Naive thymus-derived CD8-positive, alpha-beta T cell (primary cell): ENCODE results near the gene NEK2. TPM values are rescaled to one million over a fixed set of nuclear protein-coding genes. Genes with fewer than 3 reads are reported as not detected.
A peak's percentile ranks its signal among the peaks of the same experiment; 100 is the strongest.
"Not testable (repeated sequence)": the region's sequence is repeated elsewhere in the genome, so short reads cannot be mapped to it uniquely, and the experiment has no call there.

ENCODE experiments used
- ATAC-seq, 2 donors: fragments of 150-1000 bp; cut with Tn5 transposase in 1 of 2; sonication (Bioruptor Pico), chemical (Tn5 transposase) in 1 of 2; 1 replicate in 1 of 2; 2 replicates in 1 of 2; pipeline ENCODE4 v1.10.0; 2021; ENCODE audit warnings: mild to moderate bottlenecking in 2 of 2, moderate library complexity in 2 of 2
- POLR2A ChIA-PET: fragments of 350-600 bp; sonication (Branson Sonifier 250); formaldehyde crosslinking; loops from one replicate; lab custom pipeline; 2021; ENCODE audit warnings: antibody characterized with exemption; lab: Charles Lee
- DNase-seq, 10 donors: peaks; one replicate each; pipeline versions ENCODE4 v3.0.0 to v3.0.0-alpha.2; 2020 to 2022
- H3K27ac Mint-ChIP-seq, 10 donors: one replicate each; pipeline ENCODE4 v1.8.0; 2020 to 2022; ENCODE audit warnings: mild to moderate bottlenecking in 10 of 10, mixed read lengths in 10 of 10, moderate library complexity in 4 of 10, inconsistent platforms in 1 of 10
- H3K27me3 Mint-ChIP-seq, 5 donors: one replicate each; pipeline ENCODE4 v1.8.0; 2021 to 2022; ENCODE audit warnings: mixed read lengths in 5 of 5
- H3K36me3 Mint-ChIP-seq, 3 donors: one replicate each; pipeline ENCODE4 v1.8.0; 2020 to 2022; ENCODE audit warnings: mixed read lengths in 3 of 3, mild to moderate bottlenecking in 2 of 3, inconsistent platforms in 1 of 3
- H3K4me1 Mint-ChIP-seq, 4 donors: one replicate each; pipeline ENCODE4 v1.8.0; 2021 to 2022; ENCODE audit warnings: mixed read lengths in 4 of 4
- H3K4me3 Mint-ChIP-seq, 10 donors: one replicate each; pipeline ENCODE4 v1.8.0; 2020 to 2022; ENCODE audit warnings: mild to moderate bottlenecking in 10 of 10, mixed read lengths in 10 of 10, moderate library complexity in 6 of 10, inconsistent platforms in 1 of 10
- H3K9me3 Mint-ChIP-seq, 9 donors: one replicate each; pipeline ENCODE4 v1.8.0; 2020 to 2022; ENCODE audit warnings: mixed read lengths in 9 of 9, mild to moderate bottlenecking in 3 of 9, inconsistent platforms in 1 of 9, moderate library complexity in 1 of 9
- polyA plus RNA-seq, 3 donors: library from polyadenylated mRNA; unstranded; fragments of 300-500 nt; fragmentation: Illumina TruSeq; gene quantifications; one replicate each; pipeline ENCODE4 v1.2.3, GENCODE V29; 2021
- total RNA-seq, 8 experiments: library from RNA in 2 of 8; stranded (reverse) in 2 of 8; gene quantifications; one replicate each; pipeline ENCODE4 v1.2.3 and lab custom pipeline; 2021 to 2026

Gene NEK2
- total and polyA plus RNA-seq, 5 experiments from 2014 or later, result 0.16 to 0.60 TPM; not detected in 3

GRCh38 chr1:211644653-211645052 is 30.8 kb downstream of the NEK2 start:
- H3K9me3 Mint-ChIP-seq, result no peaks in the 10 kb centered on the region
- POLR2A ChIA-PET, result no interaction called here
- H3K27ac Mint-ChIP-seq, result no peak overlapping the region

DNA sequence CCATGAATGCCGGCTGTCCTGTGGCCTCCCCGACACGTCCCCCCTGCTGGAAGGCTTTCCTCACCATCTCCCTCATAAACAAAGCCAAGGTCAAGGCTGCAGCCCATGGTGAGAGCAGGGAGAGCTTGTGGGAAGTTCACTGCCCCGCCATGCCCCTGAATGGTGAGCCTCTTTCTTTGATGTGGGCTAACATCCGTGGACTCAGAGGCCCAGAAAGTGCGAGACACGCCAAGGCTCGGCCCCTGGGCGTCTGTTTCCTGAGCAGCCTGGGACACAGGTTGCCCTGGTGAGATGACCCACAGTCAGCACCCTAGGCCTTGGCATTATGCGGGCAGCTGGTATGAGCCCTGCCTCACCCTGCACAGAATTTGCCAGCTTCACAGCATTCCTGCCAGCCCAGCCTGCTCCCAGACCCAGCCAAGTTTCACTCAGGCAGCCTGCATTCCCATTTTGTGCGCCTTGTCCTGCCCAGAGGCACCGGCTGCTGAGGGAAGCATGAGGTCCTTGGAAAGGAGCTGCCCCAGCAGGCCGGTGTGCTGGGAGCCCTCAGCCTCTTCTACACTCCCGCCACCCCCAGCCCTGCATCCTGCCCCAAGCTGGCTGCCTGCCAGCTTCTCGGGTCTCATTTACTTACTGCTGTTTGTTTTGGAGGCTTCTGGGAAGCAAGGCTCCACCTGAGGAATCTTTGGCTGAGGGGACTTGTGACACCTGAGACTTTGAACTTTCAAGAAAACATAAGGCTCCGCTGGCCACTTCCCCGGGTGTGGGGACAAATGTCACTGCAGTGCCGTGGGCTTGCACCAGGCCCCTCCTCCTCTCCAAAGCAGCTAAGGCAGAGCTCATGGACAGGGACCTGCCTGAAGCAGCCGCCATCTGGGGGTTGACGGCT is 31.9 kb downstream of the NEK2 start:
- H3K27ac Mint-ChIP-seq, result peak overlapping the region in 5 of 10 donors; percentile 5 to 89 (median 69)
- POLR2A ChIA-PET, result interaction anchor here (1.3 kb wide), 1 partner anchor 64 kb away, joined by 3 read pairs; the partner anchor contains the start of gene SLC30A1
- ATAC-seq (peak; percentile 61 to 64), DNase-seq (peak in 5 of 10 donors; percentile 18 to 41 (median 34))
- no peaks in the 10 kb centered on the region for H3K36me3 Mint-ChIP-seq
- peaks cover 7 to 17% (median 13%) of the 10 kb centered on the region in 4 donors for H3K4me1 Mint-ChIP-seq
- H3K4me3 Mint-ChIP-seq, result peak overlapping the region in 9 of 10 donors; percentile 18 to 65 (median 56)
- H3K9me3 Mint-ChIP-seq, result no peaks in the 10 kb centered on the region
- H3K27me3 Mint-ChIP-seq, result peaks cover 0 to 2% (median 0%) of the 10 kb centered on the region in 5 donors

More at GRCh38 chr1:211644653-211645052, 30.8 kb downstream of the NEK2 start:
- H3K4me1 Mint-ChIP-seq, result peaks cover 7 to 17% (median 13%) of the 10 kb centered on the region in 4 donors
- no peaks in the 10 kb centered on the region for H3K36me3 Mint-ChIP-seq
- peaks cover 0 to 2% (median 0%) of the 10 kb centered on the region in 5 donors for H3K27me3 Mint-ChIP-seq
- DNase-seq, result no peak
- H3K4me3 Mint-ChIP-seq, result no peak overlapping the region
- no peak for ATAC-seq

DNA sequence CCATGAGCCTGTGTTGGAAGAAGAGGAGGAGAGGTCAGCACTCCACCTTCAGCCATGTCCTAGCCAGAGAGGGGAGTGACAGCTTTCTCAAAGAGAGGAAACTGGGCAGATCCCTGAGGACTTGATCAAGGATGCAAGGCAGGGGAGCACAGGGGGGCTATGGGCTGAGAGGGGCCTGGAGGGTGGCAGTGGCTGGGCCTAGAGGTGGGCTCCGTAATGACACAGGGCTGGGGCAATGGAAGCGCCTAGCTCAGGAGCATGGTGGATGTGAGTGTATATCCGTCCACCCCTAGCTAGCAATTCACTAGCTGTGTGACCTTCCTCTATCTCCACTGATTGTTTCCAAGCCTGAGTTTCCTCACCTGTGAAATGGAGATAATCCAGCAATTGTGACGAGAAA is 32.6 kb downstream of the NEK2 start:
- H3K4me1 Mint-ChIP-seq, result peaks cover 7 to 17% (median 13%) of the 10 kb centered on the region in 4 donors
- no peaks in the 10 kb centered on the region for H3K36me3 Mint-ChIP-seq
- H3K9me3 Mint-ChIP-seq, result no peaks in the 10 kb centered on the region
- peak overlapping the region in 2 of 10 donors; percentile 31 to 33 for H3K4me3 Mint-ChIP-seq
- H3K27me3 Mint-ChIP-seq, result peaks cover 0 to 2% (median 0%) of the 10 kb centered on the region in 5 donors
- DNase-seq, result no peak
- no peak overlapping the region for H3K27ac Mint-ChIP-seq
- ATAC-seq, result no peak
- POLR2A ChIA-PET, result interaction anchor here (1.3 kb wide), 1 partner anchor 64 kb away, joined by 3 read pairs; the partner anchor contains the start of gene SLC30A1

DNA sequence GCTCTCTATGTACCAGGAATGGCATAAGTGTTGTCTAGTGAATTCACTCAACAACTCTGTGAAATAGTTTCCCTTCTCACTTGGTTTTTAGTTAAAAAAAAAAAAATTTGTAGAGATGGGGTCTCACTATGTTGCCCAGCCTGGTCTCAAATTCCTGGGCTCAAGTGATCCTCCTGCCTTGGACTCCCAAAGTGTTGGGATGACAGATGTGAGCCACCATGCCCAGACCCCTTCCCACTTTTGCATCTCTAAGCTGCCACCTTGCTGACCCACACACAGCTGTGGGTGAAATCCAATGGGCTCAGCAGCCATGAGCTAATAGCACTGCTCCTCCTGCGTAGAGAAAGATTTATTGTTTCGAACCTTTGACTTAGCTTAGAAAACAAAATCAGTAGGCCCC is 33.5 kb downstream of the NEK2 start:
- Mint-ChIP-seq H3K36me3 (no peaks in the 10 kb centered on the region), H3K27me3 (peaks cover 0 to 2% (median 0%) of the 10 kb centered on the region in 5 donors), H3K27ac (no peak overlapping the region), H3K4me3 (no peak overlapping the region), H3K4me1 (peaks cover 7 to 17% (median 13%) of the 10 kb centered on the region in 4 donors), H3K9me3 (no peaks in the 10 kb centered on the region)
- POLR2A ChIA-PET, result no interaction called here
- no peak for DNase-seq
- ATAC-seq, result no peak

DNA sequence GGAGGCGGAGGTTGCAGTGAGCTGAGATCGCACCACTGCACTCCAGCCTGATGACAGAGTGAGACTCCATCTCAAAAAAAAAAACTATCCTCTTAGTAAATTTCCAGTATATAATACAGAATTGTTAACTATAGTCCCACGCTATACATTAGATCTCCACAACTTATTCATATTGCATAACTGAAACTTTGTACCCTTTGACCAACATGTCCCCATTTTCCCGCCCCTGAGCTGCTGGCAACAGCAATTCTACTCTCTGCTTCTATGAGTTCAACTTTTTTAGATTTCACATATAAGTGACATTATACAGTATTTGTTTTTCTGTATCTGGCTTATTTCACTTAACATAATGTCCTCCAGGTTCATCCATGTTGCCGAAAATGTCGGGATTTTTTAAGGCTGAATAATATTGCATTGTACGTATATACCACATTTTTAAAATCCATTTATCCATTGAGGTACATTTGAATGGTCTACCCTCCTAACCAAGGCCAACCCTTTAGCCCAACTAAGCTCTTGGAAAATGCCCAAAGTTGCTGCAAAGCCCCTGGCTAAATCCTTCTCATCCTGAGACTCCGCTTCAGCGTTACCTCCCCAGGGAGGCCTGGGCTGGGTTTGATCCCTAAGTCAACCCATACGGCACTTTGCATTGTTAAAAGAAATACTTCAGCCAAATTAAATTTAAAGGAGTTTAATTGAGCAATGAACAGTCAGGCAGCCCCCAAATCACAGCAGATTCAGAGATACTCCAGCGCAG is 34.2 kb downstream of the NEK2 start:
- H3K27me3 Mint-ChIP-seq, result peaks cover 0 to 2% (median 0%) of the 10 kb centered on the region in 5 donors
- H3K27ac Mint-ChIP-seq, result no peak overlapping the region
- H3K36me3 Mint-ChIP-seq, result no peaks in the 10 kb centered on the region
- ATAC-seq (no peak), DNase-seq (no peak)
- no peak overlapping the region for H3K4me3 Mint-ChIP-seq
- H3K4me1 Mint-ChIP-seq, result peaks cover 7 to 17% (median 13%) of the 10 kb centered on the region in 4 donors
- no peaks in the 10 kb centered on the region for H3K9me3 Mint-ChIP-seq
- POLR2A ChIA-PET, result no interaction called here

DNA sequence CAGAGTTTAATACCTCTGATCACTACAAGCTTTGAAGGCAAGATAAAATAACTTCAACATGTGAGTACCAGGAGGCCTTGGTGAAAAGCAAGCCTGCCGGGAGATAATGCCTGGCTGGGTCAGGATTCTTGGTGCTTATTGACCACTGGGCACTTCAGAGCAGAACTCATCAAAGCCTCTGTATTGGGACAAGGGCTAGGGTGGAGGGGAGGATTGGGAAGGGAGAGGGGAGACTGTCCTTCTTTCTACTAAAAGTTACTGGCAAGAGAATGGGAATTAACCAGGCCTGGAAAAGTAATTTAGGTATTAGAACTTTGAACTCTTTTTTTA is 35.2 kb downstream of the NEK2 start:
- Mint-ChIP-seq H3K9me3 (no peaks in the 10 kb centered on the region), H3K36me3 (no peaks in the 10 kb centered on the region), H3K27ac (no peak overlapping the region), H3K27me3 (peaks cover 0 to 2% (median 0%) of the 10 kb centered on the region in 5 donors), H3K4me1 (peaks cover 7 to 17% (median 13%) of the 10 kb centered on the region in 4 donors), H3K4me3 (no peak overlapping the region)
- DNase-seq (no peak), ATAC-seq (no peak)
- POLR2A ChIA-PET, result no interaction called here

GRCh38 chr1:211639475-211640300 is 35.7 kb downstream of the NEK2 start:
- H3K4me1 Mint-ChIP-seq, result peaks cover 7 to 17% (median 13%) of the 10 kb centered on the region in 4 donors
- no peak overlapping the region for H3K27ac Mint-ChIP-seq
- H3K27me3 Mint-ChIP-seq, result peaks cover 0 to 2% (median 0%) of the 10 kb centered on the region in 5 donors
- ATAC-seq (no peak), DNase-seq (no peak)
- H3K9me3 Mint-ChIP-seq, result no peaks in the 10 kb centered on the region
- no peak overlapping the region for H3K4me3 Mint-ChIP-seq
- H3K36me3 Mint-ChIP-seq, result no peaks in the 10 kb centered on the region
- POLR2A ChIA-PET, result no interaction called here

DNA sequence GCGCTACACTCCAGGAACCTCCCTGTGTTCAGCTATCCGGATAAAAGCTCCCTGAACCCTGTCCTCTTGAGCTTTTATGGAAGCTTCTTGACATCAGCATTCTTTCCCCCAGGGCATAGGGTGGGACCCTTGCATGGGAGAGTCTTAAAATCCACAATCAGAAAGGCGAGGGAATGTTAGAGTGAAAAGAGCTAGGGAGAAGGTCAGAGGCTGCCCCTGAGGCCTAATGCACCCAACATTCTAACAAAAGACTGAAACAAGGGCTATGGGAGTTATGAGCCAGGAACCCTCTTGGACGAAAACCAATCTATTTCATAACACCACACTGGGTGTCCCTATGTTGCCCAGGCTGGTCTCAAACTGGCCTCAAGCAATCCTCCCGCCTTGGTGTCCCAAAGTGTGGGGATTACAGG is 36.7 kb downstream of the NEK2 start:
- POLR2A ChIA-PET, result no interaction called here
- H3K9me3 Mint-ChIP-seq, result no peaks in the 10 kb centered on the region
- H3K27me3 Mint-ChIP-seq, result peaks cover 0 to 2% (median 0%) of the 10 kb centered on the region in 5 donors
- no peaks in the 10 kb centered on the region for H3K36me3 Mint-ChIP-seq
- ATAC-seq (no peak), DNase-seq (no peak)
- H3K27ac Mint-ChIP-seq, result no peak overlapping the region
- peaks cover 4 to 13% (median 9%) of the 10 kb centered on the region in 4 donors for H3K4me1 Mint-ChIP-seq
- no peak overlapping the region for H3K4me3 Mint-ChIP-seq

DNA sequence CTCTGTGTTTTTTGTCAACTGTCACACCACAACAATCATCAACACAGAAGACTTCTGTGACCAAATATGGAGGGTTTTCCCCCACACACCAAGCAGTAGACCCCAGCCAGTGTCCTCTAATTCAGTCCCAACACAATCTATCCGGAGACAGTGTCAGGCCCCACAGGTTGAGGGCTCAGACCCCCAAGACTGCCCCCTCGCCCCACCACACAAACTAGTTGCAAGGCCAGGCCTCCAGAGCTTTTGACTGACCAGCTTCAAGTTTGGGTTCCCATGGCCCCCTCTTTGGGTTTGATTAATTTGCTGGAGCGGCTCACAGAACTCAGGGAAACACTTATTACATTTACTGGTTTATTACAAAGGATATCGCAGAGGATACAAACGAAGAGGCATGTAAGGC is 37.2 kb downstream of the NEK2 start:
- POLR2A ChIA-PET, result no interaction called here
- DNase-seq, result no peak

DNA sequence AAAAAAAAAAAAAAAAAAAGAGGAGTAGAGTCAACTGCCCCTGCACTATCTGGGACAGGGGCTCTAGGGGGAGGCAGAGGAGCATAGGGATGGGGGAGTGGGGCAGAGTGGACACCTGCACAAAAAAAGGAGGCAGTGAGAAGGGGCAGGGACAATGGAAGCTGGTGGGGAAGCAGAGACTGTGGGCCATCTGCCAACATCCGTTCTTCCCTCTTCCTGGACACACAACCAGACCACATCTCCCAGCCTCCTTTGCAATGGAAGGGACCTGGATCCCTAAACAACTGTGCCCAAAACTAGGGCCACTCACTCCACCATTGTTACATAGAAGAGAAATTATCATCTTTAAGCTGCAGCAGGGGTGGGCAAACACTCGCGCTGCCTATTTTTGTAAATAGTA is 38.4 kb downstream of the NEK2 start:
- ATAC-seq, result no peak
- no peaks in the 10 kb centered on the region for H3K36me3 Mint-ChIP-seq
- DNase-seq, result no peak

More for the DNA sequence above, 37.2 kb downstream of the NEK2 start:
- Mint-ChIP-seq H3K36me3 (no peaks in the 10 kb centered on the region), H3K27ac (no peak overlapping the region), H3K9me3 (no peaks in the 10 kb centered on the region), H3K27me3 (peaks cover 0 to 2% (median 0%) of the 10 kb centered on the region in 5 donors), H3K4me3 (no peak overlapping the region), H3K4me1 (peaks cover 3 to 9% (median 5%) of the 10 kb centered on the region in 4 donors)
- ATAC-seq, result no peak

DNA sequence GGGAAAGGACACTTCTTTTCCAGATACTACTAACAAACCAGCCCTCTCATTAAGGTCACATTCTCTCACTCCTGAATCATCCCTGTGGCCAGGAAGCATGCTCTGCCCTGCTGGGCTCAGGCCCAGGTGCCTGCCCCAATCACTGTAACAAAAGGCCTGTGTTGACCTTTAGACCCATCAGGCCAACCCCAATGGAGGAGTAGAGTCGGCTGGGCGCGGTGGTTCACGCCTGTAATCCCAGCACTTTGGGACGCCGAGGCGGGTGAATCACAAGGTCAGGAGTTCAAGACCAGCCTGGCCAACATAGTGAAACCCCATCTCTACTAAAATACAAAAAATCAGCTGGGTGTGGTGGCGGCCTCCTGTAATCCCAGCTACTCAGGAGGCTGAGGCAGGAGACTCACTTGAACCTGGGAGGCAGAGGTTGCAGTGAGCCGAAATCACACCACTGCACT is 38.8 kb downstream of the NEK2 start:
- H3K4me1 Mint-ChIP-seq, H3K4me3 Mint-ChIP-seq, DNase-seq, H3K27ac Mint-ChIP-seq, ATAC-seq, H3K36me3 Mint-ChIP-seq, H3K27me3 Mint-ChIP-seq, H3K9me3 Mint-ChIP-seq, POLR2A ChIA-PET: not testable (repeated sequence)

More for the DNA sequence above, 38.4 kb downstream of the NEK2 start:
- Mint-ChIP-seq H3K9me3 (no peaks in the 10 kb centered on the region), H3K27ac (no peak overlapping the region), H3K4me1 (peaks cover 0 to 2% (median 0%) of the 10 kb centered on the region in 4 donors), H3K4me3 (no peak overlapping the region), H3K27me3 (peaks cover 0 to 2% (median 0%) of the 10 kb centered on the region in 5 donors)
- POLR2A ChIA-PET, result no interaction called here

GRCh38 chr1:211635597-211636205 is 39.7 kb downstream of the NEK2 start:
- DNase-seq (no peak), ATAC-seq (no peak)
- no peak overlapping the region for H3K4me3 Mint-ChIP-seq
- POLR2A ChIA-PET, result no interaction called here
- H3K4me1 Mint-ChIP-seq, result peaks cover 0 to 2% (median 0%) of the 10 kb centered on the region in 4 donors
- H3K27ac Mint-ChIP-seq, result no peak overlapping the region
- H3K36me3 Mint-ChIP-seq, result no peaks in the 10 kb centered on the region
- H3K9me3 Mint-ChIP-seq, result no peaks in the 10 kb centered on the region
- peaks cover 0 to 10% (median 0%) of the 10 kb centered on the region in 5 donors for H3K27me3 Mint-ChIP-seq
